Measurements from ENCODE around the gene OBP2A. TPM values are rescaled to one million over a fixed set of nuclear protein-coding genes. Genes with fewer than 3 reads are reported as not detected.

The OBP2A gene
- polyA plus RNA-seq, 3 donors = not detected

GRCh38 chr9:135577256-135577655 lies 31.3 kb downstream of the OBP2A start:
- no peaks in the 10 kb centered on the region for H3K9me3 ChIP-seq (replicated peaks in 1 of 2; ENCODE audit: control insufficient read depth in 1 of 2, insufficient read depth in 1 of 2, low read length in 2 of 2)
- H3K27ac ChIP-seq (ENCODE audit: low read depth in 1 of 2, low read length in 2 of 2) = no peak overlapping the region
- Mint-ChIP-seq H3K36me3 (no peaks in the 10 kb centered on the region), H3K4me3 (no peak overlapping the region), H3K27me3 (ENCODE audit: low read depth in 3 of 3) (peaks cover 0 to 2% (median 0%) of the 10 kb centered on the region in 3 donors), H3K4me1 (no peaks in the 10 kb centered on the region), H3K9me3 (peaks cover 0 to 3% (median 0%) of the 10 kb centered on the region in 7 donors), H3K27ac (no peak overlapping the region)
- no peaks in the 10 kb centered on the region for H3K36me3 ChIP-seq (replicated peaks in 1 of 2; ENCODE audit: control insufficient read depth in 1 of 2, insufficient read depth in 2 of 2, low read length in 2 of 2)
- no peak for TF ChIP-seq CTCF (IDR thresholded peaks at IDR 0.05)
- H3K4me1 ChIP-seq (ENCODE audit: control insufficient read depth in 1 of 2, insufficient read depth in 2 of 2, low read length in 2 of 2) = no peaks in the 10 kb centered on the region
- 82% methylated on average over 5 of the region's 10 CpGs for WGBS (ENCODE audit: insufficient coverage)
- no peak overlapping the region for H3K9ac ChIP-seq (ENCODE audit: insufficient read depth, low read length, poor library complexity, severe bottlenecking)
- intact Hi-C loops (cut with micrococcal nuclease) = no loop called here
- H3K27me3 ChIP-seq (ENCODE audit: control insufficient read depth in 2 of 2, insufficient read depth in 2 of 2, low read length in 2 of 2) = no peaks in the 10 kb centered on the region
- H3K79me2 ChIP-seq (ENCODE audit: insufficient read depth, low read length) = no peaks in the 10 kb centered on the region
- no peak for DNase-seq
- no peak overlapping the region for H3K4me3 ChIP-seq (replicated peaks in 1 of 3; ENCODE audit: low read depth in 2 of 3, low read length in 3 of 3)
- H4K20me1 ChIP-seq (ENCODE audit: insufficient read depth, low read length) = no peaks in the 10 kb centered on the region
- no peak overlapping the region for H2AFZ ChIP-seq (ENCODE audit: insufficient read depth, low read depth, low read length, poor library complexity, severe bottlenecking)
- no peak overlapping the region for H3K4me2 ChIP-seq (replicated peaks; ENCODE audit: extremely low read depth, low read length, poor library complexity, severe bottlenecking)

- Histone ChIP-seq H3K9ac (ENCODE audit: insufficient read depth, low read length, poor library complexity, severe bottlenecking) (no peak overlapping the region), H3K4me3 (replicated peaks in 1 of 3; ENCODE audit: low read depth in 2 of 3, low read length in 3 of 3) (no peak overlapping the region), H3K27ac (ENCODE audit: low read depth in 1 of 2, low read length in 2 of 2) (no peak overlapping the region), H3K36me3 (replicated peaks in 1 of 2; ENCODE audit: control insufficient read depth in 1 of 2, insufficient read depth in 2 of 2, low read length in 2 of 2) (no peaks in the 10 kb centered on the region), H2AFZ (ENCODE audit: insufficient read depth, low read depth, low read length, poor library complexity, severe bottlenecking) (no peak overlapping the region), H3K9me3 (replicated peaks in 1 of 2; ENCODE audit: control insufficient read depth in 1 of 2, insufficient read depth in 1 of 2, low read length in 2 of 2) (no peaks in the 10 kb centered on the region), H3K79me2 (ENCODE audit: insufficient read depth, low read length) (no peaks in the 10 kb centered on the region), H3K4me1 (ENCODE audit: control insufficient read depth in 1 of 2, insufficient read depth in 2 of 2, low read length in 2 of 2) (no peaks in the 10 kb centered on the region), H3K27me3 (ENCODE audit: control insufficient read depth in 2 of 2, insufficient read depth in 2 of 2, low read length in 2 of 2) (no peaks in the 10 kb centered on the region), H4K20me1 (ENCODE audit: insufficient read depth, low read length) (no peaks in the 10 kb centered on the region), H3K4me2 (replicated peaks; ENCODE audit: extremely low read depth, low read length, poor library complexity, severe bottlenecking) (no peak overlapping the region)
- no peaks in the 10 kb centered on the region for H3K36me3 Mint-ChIP-seq
- no peak overlapping the region for H3K4me3 Mint-ChIP-seq
- DNase-seq = no peak
- peaks cover 0 to 2% (median 0%) of the 10 kb centered on the region in 3 donors for H3K27me3 Mint-ChIP-seq (ENCODE audit: low read depth in 3 of 3)
- H3K27ac Mint-ChIP-seq = no peak overlapping the region
- intact Hi-C loops (cut with micrococcal nuclease) = no loop called here
- TF ChIP-seq CTCF (IDR thresholded peaks at IDR 0.05) = no peak
- H3K4me1 Mint-ChIP-seq = no peaks in the 10 kb centered on the region
- WGBS (ENCODE audit: insufficient coverage) = 25% methylated on average over 2 of the region's 2 CpGs
- H3K9me3 Mint-ChIP-seq = peaks cover 0 to 3% (median 0%) of the 10 kb centered on the region in 7 donors
Observed at GRCh38 chr9:135579356-135579755, 33.4 kb downstream of the OBP2A start.
